Measurements from ENCODE around the gene ALKBH5.

ALKBH5 gene

DNA sequence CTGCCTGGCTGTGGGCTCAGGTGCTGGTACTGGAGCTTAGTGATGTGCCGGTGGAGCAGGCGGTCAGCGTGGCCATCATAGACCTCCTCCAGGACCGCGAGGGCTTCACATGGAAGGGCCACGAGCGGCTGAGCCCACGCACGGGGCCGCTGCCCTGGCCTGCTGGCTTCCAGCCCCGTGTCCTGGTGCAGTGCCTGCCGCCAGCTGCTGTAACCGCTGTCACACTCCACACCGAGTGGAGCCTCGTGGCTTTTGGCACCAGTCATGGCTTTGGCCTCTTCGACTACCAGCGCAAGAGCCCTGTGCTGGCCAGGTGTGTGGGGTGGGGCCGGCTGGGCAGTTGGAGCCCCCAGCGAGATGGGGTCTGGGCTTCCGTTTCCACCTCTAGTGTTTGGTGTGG lies 53.8 kb downstream of the ALKBH5 start:
- H3K9me3 ChIP-seq (ENCODE audit: control insufficient read depth, low read length), result no peaks in the 10 kb centered on the region
- no peak overlapping the region for H3K4me2 ChIP-seq (ENCODE audit: low read length)
- no peak overlapping the region for H2AFZ ChIP-seq
- H3K9ac ChIP-seq, result no peak overlapping the region
- no peaks in the 10 kb centered on the region for H3K27me3 ChIP-seq (ENCODE audit: control insufficient read depth, insufficient read depth, low read length)
- no peaks in the 10 kb centered on the region for H3K79me2 ChIP-seq
- TF ChIP-seq, protein P1, sequence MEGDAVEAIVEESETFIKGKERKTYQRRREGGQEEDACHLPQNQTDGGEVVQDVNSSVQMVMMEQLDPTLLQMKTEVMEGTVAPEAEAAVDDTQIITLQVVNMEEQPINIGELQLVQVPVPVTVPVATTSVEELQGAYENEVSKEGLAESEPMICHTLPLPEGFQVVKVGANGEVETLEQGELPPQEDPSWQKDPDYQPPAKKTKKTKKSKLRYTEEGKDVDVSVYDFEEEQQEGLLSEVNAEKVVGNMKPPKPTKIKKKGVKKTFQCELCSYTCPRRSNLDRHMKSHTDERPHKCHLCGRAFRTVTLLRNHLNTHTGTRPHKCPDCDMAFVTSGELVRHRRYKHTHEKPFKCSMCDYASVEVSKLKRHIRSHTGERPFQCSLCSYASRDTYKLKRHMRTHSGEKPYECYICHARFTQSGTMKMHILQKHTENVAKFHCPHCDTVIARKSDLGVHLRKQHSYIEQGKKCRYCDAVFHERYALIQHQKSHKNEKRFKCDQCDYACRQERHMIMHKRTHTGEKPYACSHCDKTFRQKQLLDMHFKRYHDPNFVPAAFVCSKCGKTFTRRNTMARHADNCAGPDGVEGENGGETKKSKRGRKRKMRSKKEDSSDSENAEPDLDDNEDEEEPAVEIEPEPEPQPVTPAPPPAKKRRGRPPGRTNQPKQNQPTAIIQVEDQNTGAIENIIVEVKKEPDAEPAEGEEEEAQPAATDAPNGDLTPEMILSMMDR (IDR thresholded peaks at IDR 0.05), result no peak
- H3K4me1 ChIP-seq, result no peaks in the 10 kb centered on the region
- H3K36me3 ChIP-seq (ENCODE audit: control insufficient read depth, insufficient read depth, low read length), result no peaks in the 10 kb centered on the region
- no peak overlapping the region for H3K4me3 ChIP-seq (ENCODE audit: low read depth, low read length)
- no peak overlapping the region for H3K27ac ChIP-seq

DNA sequence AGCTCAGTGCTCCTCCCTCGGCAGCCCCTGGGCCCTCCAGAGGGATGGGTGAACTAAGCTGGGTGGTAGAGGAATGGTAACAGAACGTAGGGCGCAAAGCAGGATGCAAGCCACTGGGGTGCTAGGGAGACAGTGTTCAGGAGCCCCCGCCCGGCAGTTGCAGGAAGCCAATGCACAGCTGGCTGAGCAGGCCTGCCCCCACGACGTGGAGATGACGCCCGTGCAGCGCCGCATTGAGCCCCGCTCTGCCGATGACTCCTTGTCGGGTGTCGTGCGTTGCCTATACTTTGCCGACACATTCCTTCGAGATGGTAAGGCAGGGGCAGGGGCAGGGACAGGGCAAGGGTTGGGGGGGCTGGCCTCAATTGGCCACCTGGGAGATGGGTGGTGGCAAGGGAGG lies 54.7 kb downstream of the ALKBH5 start:
- H2AFZ ChIP-seq, result no peak overlapping the region
- H3K4me1 ChIP-seq, result no peaks in the 10 kb centered on the region
- no peaks in the 10 kb centered on the region for H3K27me3 ChIP-seq (ENCODE audit: control insufficient read depth, insufficient read depth, low read length)
- no peaks in the 10 kb centered on the region for H3K9me3 ChIP-seq (ENCODE audit: control insufficient read depth, low read length)
- H3K79me2 ChIP-seq, result no peaks in the 10 kb centered on the region
- no peak overlapping the region for H3K9ac ChIP-seq
- H3K27ac ChIP-seq, result no peak overlapping the region
- H3K4me3 ChIP-seq (ENCODE audit: low read depth, low read length), result no peak overlapping the region
- TF ChIP-seq, protein P1 (IDR thresholded peaks at IDR 0.05), result no peak
- H3K4me2 ChIP-seq (ENCODE audit: low read length), result no peak overlapping the region
- H3K36me3 ChIP-seq (ENCODE audit: control insufficient read depth, insufficient read depth, low read length), result no peaks in the 10 kb centered on the region

DNA sequence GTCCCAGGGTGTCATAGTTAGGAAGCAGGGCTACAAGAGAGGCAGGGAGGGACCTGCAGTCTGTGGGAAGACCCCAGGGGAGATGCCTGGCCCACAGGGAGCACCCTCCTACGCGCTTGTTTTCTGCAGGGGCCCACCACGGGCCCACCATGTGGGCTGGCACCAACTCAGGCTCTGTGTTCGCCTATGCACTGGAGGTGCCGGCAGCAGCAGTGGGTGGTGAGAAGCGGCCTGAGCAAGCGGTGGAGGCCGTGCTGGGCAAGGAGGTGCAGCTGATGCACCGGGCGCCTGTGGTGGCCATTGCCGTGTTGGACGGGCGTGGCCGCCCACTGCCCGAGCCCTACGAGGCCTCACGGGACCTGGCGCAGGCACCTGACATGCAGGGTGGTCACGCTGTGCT lies 56.8 kb downstream of the ALKBH5 start:
- no peaks in the 10 kb centered on the region for H3K4me1 ChIP-seq
- H3K27me3 ChIP-seq (ENCODE audit: control insufficient read depth, insufficient read depth, low read length), result no peaks in the 10 kb centered on the region
- no peak overlapping the region for H3K9ac ChIP-seq
- TF ChIP-seq, protein P1 (IDR thresholded peaks at IDR 0.05), result no peak
- no peaks in the 10 kb centered on the region for H3K9me3 ChIP-seq (ENCODE audit: control insufficient read depth, low read length)
- no peak overlapping the region for H3K27ac ChIP-seq
- H3K79me2 ChIP-seq, result no peaks in the 10 kb centered on the region
- H3K36me3 ChIP-seq (ENCODE audit: control insufficient read depth, insufficient read depth, low read length), result no peaks in the 10 kb centered on the region
- H2AFZ ChIP-seq, result no peak overlapping the region
- H3K4me3 ChIP-seq (ENCODE audit: low read depth, low read length), result no peak overlapping the region
- no peak overlapping the region for H3K4me2 ChIP-seq (ENCODE audit: low read length)

DNA sequence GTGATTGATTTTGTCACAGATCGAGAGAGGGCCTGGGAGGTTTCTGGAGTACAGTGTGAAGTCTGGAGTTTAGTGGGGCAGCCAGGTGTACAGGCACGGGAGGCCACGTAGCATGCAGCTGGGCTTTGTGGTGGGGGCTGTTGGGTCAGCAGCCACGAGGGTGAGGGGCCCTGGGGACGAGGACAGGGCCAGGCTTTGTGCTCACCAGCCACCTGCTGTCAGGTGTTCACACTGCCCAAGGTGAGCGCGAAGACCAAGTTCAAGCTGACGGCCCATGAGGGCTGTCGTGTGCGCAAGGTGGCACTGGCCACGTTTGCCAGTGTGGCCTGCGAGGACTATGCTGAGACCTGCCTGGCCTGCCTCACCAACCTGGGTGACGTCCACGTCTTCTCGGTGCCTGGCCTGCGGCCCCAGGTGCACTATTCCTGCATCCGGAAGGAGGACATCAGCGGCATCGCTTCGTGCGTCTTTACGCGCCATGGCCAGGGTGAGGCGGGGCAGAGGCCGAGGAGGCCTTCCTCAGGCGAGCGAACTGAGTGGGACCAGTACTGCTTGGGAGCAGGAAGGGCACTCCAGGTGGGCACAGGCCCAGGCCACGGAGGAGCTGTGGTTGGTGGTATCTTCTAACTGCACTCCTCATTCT lies 57.7 kb downstream of the ALKBH5 start:
- Histone ChIP-seq H3K9ac (no peak overlapping the region), H3K4me2 (ENCODE audit: low read length) (no peak overlapping the region), H3K79me2 (no peaks in the 10 kb centered on the region), H3K27ac (no peak overlapping the region), H3K9me3 (ENCODE audit: control insufficient read depth, low read length) (no peaks in the 10 kb centered on the region), H3K36me3 (ENCODE audit: control insufficient read depth, insufficient read depth, low read length) (no peaks in the 10 kb centered on the region), H3K27me3 (ENCODE audit: control insufficient read depth, insufficient read depth, low read length) (no peaks in the 10 kb centered on the region), H3K4me3 (ENCODE audit: low read depth, low read length) (no peak overlapping the region), H2AFZ (no peak overlapping the region), H3K4me1 (no peaks in the 10 kb centered on the region)
- TF ChIP-seq, protein P1 (IDR thresholded peaks at IDR 0.05), result no peak
